ENCODE results near the gene KCNK10. TPM values are rescaled to one million over a fixed set of nuclear protein-coding genes. Genes with fewer than 3 reads are reported as not detected.

The KCNK10 gene
- total and polyA plus RNA-seq, 7 donors, result under 0.01 TPM; not detected in 6

- peaks cover 6% of the 10 kb centered on the region for H3K9me3 ChIP-seq
- 77 to 89% (median 79%) methylated on average over 3 of the region's 3 CpGs for WGBS, 3 donors
- DNase-seq (no peak), ATAC-seq (no peak)
- TF ChIP-seq CTCF (IDR thresholded peaks at IDR 0.05), result no peak
- H3K27ac ChIP-seq, result no peak overlapping the region
- no peaks in the 10 kb centered on the region for H3K36me3 ChIP-seq (ENCODE audit: insufficient read depth in 1 of 2, low read depth in 1 of 2)
- H3K4me3 ChIP-seq, result no peak overlapping the region
- H3K4me1 ChIP-seq, result no peaks in the 10 kb centered on the region
- intact Hi-C loops (cut with DNase I), result loop anchor here in 1 of 2 donors (5.0 kb wide), 1 partner anchor 154 kb away; no protein-coding TSS in a partner anchor
- peaks cover 0 to 4% (median 0%) of the 10 kb centered on the region in 3 donors for H3K27me3 ChIP-seq (ENCODE audit: insufficient read depth in 3 of 3, low read length in 2 of 3)
Measured at GRCh38 chr14:88166616-88167015, 156.5 kb downstream of the KCNK10 start.

- no peak for DNase-seq
- no peak for TF ChIP-seq CTCF (IDR thresholded peaks at IDR 0.05)
- H3K4me1 ChIP-seq, result no peaks in the 10 kb centered on the region
- ATAC-seq, result no peak
- no peak overlapping the region for H3K4me3 ChIP-seq
- H3K36me3 ChIP-seq (ENCODE audit: insufficient read depth in 1 of 2, low read depth in 1 of 2), result no peaks in the 10 kb centered on the region
- peaks cover 2% of the 10 kb centered on the region for H3K9me3 ChIP-seq
- H3K27me3 ChIP-seq (ENCODE audit: insufficient read depth in 3 of 3, low read length in 2 of 3), result peaks cover 0 to 4% (median 0%) of the 10 kb centered on the region in 3 donors
- intact Hi-C loops (cut with DNase I), result loop anchor here in 1 of 2 donors (5.0 kb wide), 2 partner anchors 153 to 223 kb away; no protein-coding TSS in a partner anchor
- H3K27ac ChIP-seq, result no peak overlapping the region
- 38 to 45% (median 45%) methylated on average over 3 of the region's 3 CpGs for WGBS, 3 donors
Measured at GRCh38 chr14:88164906-88165534, 158.0 kb downstream of the KCNK10 start.

- Histone ChIP-seq H3K4me1 (no peaks in the 10 kb centered on the region), H3K27ac (no peak overlapping the region), H3K4me3 (no peak overlapping the region), H3K9me3 (no peaks in the 10 kb centered on the region), H3K27me3 (ENCODE audit: insufficient read depth in 3 of 3, low read length in 2 of 3) (peaks cover 0 to 7% (median 0%) of the 10 kb centered on the region in 3 donors), H3K36me3 (ENCODE audit: insufficient read depth in 1 of 2, low read depth in 1 of 2) (no peaks in the 10 kb centered on the region)
- no peak for ATAC-seq
- no peak for TF ChIP-seq CTCF (IDR thresholded peaks at IDR 0.05)
- intact Hi-C loops (cut with DNase I), result loop anchor here in 1 of 2 donors (5.0 kb wide), 1 partner anchor 221 kb away; no protein-coding TSS in a partner anchor
- no peak for DNase-seq
- WGBS, 3 donors, result 69 to 72% (median 70%) methylated on average over 4 of the region's 4 CpGs
Measured at GRCh38 chr14:88163731-88164255, 159.3 kb downstream of the KCNK10 start.

- intact Hi-C loops (cut with DNase I), result no loop called here
- no peak for TF ChIP-seq CTCF (IDR thresholded peaks at IDR 0.05)
- Histone ChIP-seq H3K36me3 (ENCODE audit: insufficient read depth in 1 of 2, low read depth in 1 of 2) (no peaks in the 10 kb centered on the region), H3K4me1 (no peaks in the 10 kb centered on the region), H3K4me3 (no peak overlapping the region), H3K9me3 (no peaks in the 10 kb centered on the region), H3K27me3 (ENCODE audit: insufficient read depth in 3 of 3, low read length in 2 of 3) (peaks cover 0 to 4% (median 0%) of the 10 kb centered on the region in 3 donors), H3K27ac (no peak overlapping the region)
- 37 to 64% (median 43%) methylated on average over 1 of the region's 1 CpG for WGBS, 3 donors
- ATAC-seq (no peak), DNase-seq (no peak)
Measured at GRCh38 chr14:88156127-88156526, 166.9 kb downstream of the KCNK10 start.
